ENCODE results near the gene DRAP1. TPM values are rescaled to one million over a fixed set of nuclear protein-coding genes. Genes with fewer than 3 reads are reported as not detected.

DRAP1 gene
- 107 and 153 TPM in 2 replicates for total RNA-seq

GRCh38 chr11:65919141-65919572, at the start of gene DRAP1:
TSS of gene DRAP1 (plus strand) at chr11:65919426. CDS start at chr11:65919502, 76 bp downstream.

GRCh38 chr11:65872586-65873317, 46.5 kb upstream of the DRAP1 start, which contains the start of gene EFEMP2:
TSS of gene EFEMP2 (minus strand) at chr11:65872800. CDS start at chr11:65872354, 446 bp downstream.

GRCh38 chr11:65879617-65880016, 39.6 kb upstream of the DRAP1 start, which contains the start of gene CTSW:
TSS of gene CTSW (plus strand) at chr11:65879837. CDS start at chr11:65879855, 18 bp downstream.

GRCh38 chr11:65888163-65888814, 30.9 kb upstream of the DRAP1 start, which contains the start of gene FIBP:
TSS of gene FIBP (minus strand) at chr11:65888471. CDS start at chr11:65888418, 53 bp downstream.

GRCh38 chr11:65890324-65891218, 28.7 kb upstream of the DRAP1 start, which contains the start of gene CCDC85B:
TSS of gene CCDC85B (plus strand) at chr11:65890673. CDS start at chr11:65890784, 111 bp downstream.

GRCh38 chr11:65900125-65900898, 18.9 kb upstream of the DRAP1 start, which contains the start of gene FOSL1:
TSS of gene FOSL1 (minus strand) at chr11:65900388. CDS start at chr11:65900339, 49 bp downstream.

GRCh38 chr11:65918211-65919140, 750 bp upstream of the DRAP1 start, which contains the start of gene C11orf68:
TSS of gene C11orf68 (minus strand) at chr11:65919062. CDS start at chr11:65919031, 31 bp downstream.

GRCh38 chr11:65945430-65945911, 26.2 kb downstream of the DRAP1 start, which contains the start of gene TSGA10IP:
TSS of gene TSGA10IP (plus strand) at chr11:65945480. CDS start at chr11:65945676, 196 bp downstream.

GRCh38 chr11:65961267-65962140, 42.3 kb downstream of the DRAP1 start, which contains the start of gene SART1:
TSS of gene SART1 (plus strand) at chr11:65961734. CDS start at chr11:65961781, 47 bp downstream.

Other genes with a start within 250 kb of the DRAP1 start
- gene KAT5, start 207.2 kb upstream of the DRAP1 start, total RNA-seq = 33.0 and 43.6 TPM in 2 replicates
- 13.9 and 42.2 TPM in 2 replicates for gene RNASEH2C, start 198.6 kb upstream of the DRAP1 start, total RNA-seq
- 11.7 and 23.4 TPM in 2 replicates for gene AP5B1, start 138.4 kb upstream of the DRAP1 start, total RNA-seq
- gene OVOL1, start 132.4 kb upstream of the DRAP1 start, total RNA-seq = 8.1 and 61.7 TPM in 2 replicates
- 0.24 and 0.43 TPM in 2 replicates for gene SNX32, start 85.5 kb upstream of the DRAP1 start, total RNA-seq
- gene CFL1, start 61.2 kb upstream of the DRAP1 start, total RNA-seq = 598 and 942 TPM in 2 replicates
- gene MUS81, start 59.0 kb upstream of the DRAP1 start, total RNA-seq = 49.4 and 60.2 TPM in 2 replicates
- 5.3 and 10.4 TPM in 2 replicates for gene EFEMP2, start 46.6 kb upstream of the DRAP1 start, total RNA-seq
- gene CTSW, start 39.6 kb upstream of the DRAP1 start, total RNA-seq = not detected in 2 replicates
- 159 and 174 TPM in 2 replicates for gene FIBP, start 31.0 kb upstream of the DRAP1 start, total RNA-seq
- gene CCDC85B, start 28.8 kb upstream of the DRAP1 start, total RNA-seq = 40.7 and 53.5 TPM in 2 replicates
- gene FOSL1, start 19.0 kb upstream of the DRAP1 start, total RNA-seq = 7.0 and 33.3 TPM in 2 replicates
- gene C11orf68, start 364 bp upstream of the DRAP1 start, total RNA-seq = 6.8 and 18.6 TPM in 2 replicates
- gene TSGA10IP, start 26.1 kb downstream of the DRAP1 start, total RNA-seq = not detected in 2 replicates
- 18.8 and 22.7 TPM in 2 replicates for gene SART1, start 42.3 kb downstream of the DRAP1 start, total RNA-seq
- 22.4 and 41.4 TPM in 2 replicates for gene EIF1AD, start 82.7 kb downstream of the DRAP1 start, total RNA-seq
- 7.7 and 10.8 TPM in 2 replicates for gene BANF1, start 83.1 kb downstream of the DRAP1 start, total RNA-seq
- gene CST6, start 92.6 kb downstream of the DRAP1 start, total RNA-seq = 2.3 and 33.7 TPM in 2 replicates
- under 0.01 TPM in 1 of 2 replicates, not detected in the other for gene CATSPER1, start 107.1 kb downstream of the DRAP1 start, total RNA-seq
- gene GAL3ST3, start 129.7 kb downstream of the DRAP1 start, total RNA-seq = 0.48 TPM in 1 of 2 replicates, not detected in the other
- 121 and 139 TPM in 2 replicates for gene SF3B2, start 132.9 kb downstream of the DRAP1 start, total RNA-seq
- gene PACS1, start 150.8 kb downstream of the DRAP1 start, total RNA-seq = 12.1 and 21.2 TPM in 2 replicates

All from tracheal epithelial cell (primary cell).